Spleen (tissue), 7 donors: Measurements from ENCODE around the gene TXNDC2.

ENCODE experiments used
- CTCF ChIP-seq, 11 experiments: fragments of 200-600 bp in 7 of 11; fragments of 450-650 bp in 4 of 11; sonication (generic) in 4 of 11; IDR thresholded peaks in 8 of 11; conservative IDR thresholded peaks in 3 of 11; 1 replicate in 7 of 11; 2 replicates in 4 of 11; pipeline versions ENCODE4 v1.4.0 to v1.8.0; 2016 to 2021; ENCODE audit warnings: antibody characterized with exemption in 11 of 11, inconsistent platforms in 4 of 11, mild to moderate bottlenecking in 1 of 11
- POLR2A ChIP-seq, 3 donors: fragments of 450-650 bp; IDR thresholded peaks; one replicate each; pipeline ENCODE4 v1.5.1; 2017; ENCODE audit warnings: antibody characterized with exemption in 3 of 3, mild to moderate bottlenecking in 1 of 3
- POLR2AphosphoS5 ChIP-seq, 3 donors: sonication (generic); formaldehyde crosslinking; IDR thresholded peaks; one replicate each; pipeline ENCODE4 v1.5.1; 2017; ENCODE audit warnings: antibody characterized with exemption in 3 of 3
- donor health status: DM: no; HTN: no; CAD: no; lungs with moderate emphysema.
- donor health status: DM: no; HTN: no; CAD: no.
- donor health status: DM: no; HTN: no; CAD: no.

DNA sequence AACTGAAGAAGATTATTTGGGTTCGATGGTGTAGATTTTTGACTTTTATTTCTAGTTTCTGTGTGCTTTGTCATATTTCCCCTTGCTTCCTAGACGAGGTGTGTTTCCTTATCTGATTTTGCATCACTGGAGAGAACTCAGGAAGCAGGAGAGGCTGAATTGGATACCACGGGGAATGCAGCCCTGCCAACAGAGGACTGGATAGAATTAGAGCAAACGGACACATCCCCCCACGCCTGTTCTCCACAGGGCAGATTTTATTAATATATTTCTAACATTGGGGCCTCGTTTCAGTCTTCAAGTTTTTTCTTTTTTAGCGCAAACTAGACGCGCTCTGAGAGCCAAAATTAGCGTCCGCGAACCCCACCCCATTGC is 27.4 kb downstream of the TXNDC2 start:
- TF ChIP-seq POLR2A (IDR thresholded peaks at IDR 0.05) (no peak), POLR2AphosphoS5 (IDR thresholded peaks at IDR 0.05) (no peak), CTCF (IDR thresholded peaks at IDR 0.05 in 8 of 11, conservative IDR thresholded peaks at IDR 0.05 in 3 of 11) (no peak)
